GM12875 (cell line): ENCODE results near the gene PHKG2.

ENCODE experiments used
- H3K4me3 ChIP-seq: one replicate; pipeline ENCODE4 v1.5.1; 2011; ENCODE audit warnings: low read depth, low read length, control low read depth
- CTCF ChIP-seq: IDR thresholded peaks from 2 replicates; pipeline ENCODE4 v1.5.1; 2011; ENCODE audit warnings: low read depth, mild to moderate bottlenecking, control low read depth, inconsistent platforms, low read length, moderate library complexity, borderline replicate concordance; ENCODE audit not compliant: insufficient read depth

Gene PHKG2

GRCh38 chr16:30777591-30778297, 29.5 kb downstream of the PHKG2 start:
- no peak for TF ChIP-seq CTCF
- H3K4me3 ChIP-seq, result no peak overlapping the region

- no peak overlapping the region for H3K4me3 ChIP-seq
- no peak for TF ChIP-seq CTCF
Measured at GRCh38 chr16:30778549-30779244, 30.5 kb downstream of the PHKG2 start.

- TF ChIP-seq CTCF, result no peak
Measured at GRCh38 chr16:30779596-30779995, 31.4 kb downstream of the PHKG2 start.

GRCh38 chr16:30780021-30780420, 31.8 kb downstream of the PHKG2 start:
- no peak overlapping the region for H3K4me3 ChIP-seq
- no peak for TF ChIP-seq CTCF

More at GRCh38 chr16:30779596-30779995, 31.4 kb downstream of the PHKG2 start:
- no peak overlapping the region for H3K4me3 ChIP-seq

- no peak for TF ChIP-seq CTCF
- H3K4me3 ChIP-seq, result no peak overlapping the region
Measured at GRCh38 chr16:30780549-30780948, 32.3 kb downstream of the PHKG2 start.

GRCh38 chr16:30782486-30783279, 34.5 kb downstream of the PHKG2 start:
- H3K4me3 ChIP-seq, result no peak overlapping the region
- no peak for TF ChIP-seq CTCF
